ENCODE data around the gene SH3GL1. TPM values are rescaled to one million over a fixed set of nuclear protein-coding genes. Genes with fewer than 3 reads are reported as not detected.

The SH3GL1 gene
- polyA plus RNA-seq, 2 of the 4 experiments (the other 2 are of a cell fraction): 20.1 to 34.7 TPM

- DNase-seq (ENCODE audit: low read depth in 1 of 2, low spot score in 1 of 2): no peak
- H3K4me2 ChIP-seq: no peak overlapping the region
- H3K4me1 ChIP-seq: no peaks in the 10 kb centered on the region
- WGBS (ENCODE audit: missing lambda C conversion rate): 83% methylated on average over 19 of the region's 30 CpGs
- H3K9me3 ChIP-seq: no peaks in the 10 kb centered on the region
- no peak overlapping the region for H3K4me3 ChIP-seq
- no peak for ATAC-seq
- no peak for FAIRE-seq
- POLR2A ChIA-PET: no interaction called here
- no peak overlapping the region for H3K27ac ChIP-seq
- CTCF ChIA-PET: interaction anchor here (0.9 to 1.9 kb wide), 3 partner anchors 32 to 180 kb away, joined by 3 to 4 read pairs (median 3); no protein-coding TSS in a partner anchor
- TF ChIP-seq ATOH8 (CRISPR knock-in tag; IDR thresholded peaks at IDR 0.05; ENCODE audit: low read depth) (no peak), ESRRA (IDR thresholded peaks at IDR 0.05; ENCODE audit: borderline replicate concordance, low read length) (no peak), KDM5A (IDR thresholded peaks at IDR 0.05) (no peak), RFX5 (IDR thresholded peaks at IDR 0.05) (no peak), RARB (CRISPR knock-in tag; IDR thresholded peaks at IDR 0.05) (no peak), TP53 (CRISPR knock-in tag; IDR thresholded peaks at IDR 0.05) (no peak), HOXB5 (CRISPR knock-in tag; IDR thresholded peaks at IDR 0.05) (no peak), RAD21 (conservative IDR thresholded peaks at IDR 0.05 in 1 of 2, IDR thresholded peaks at IDR 0.05 in 1 of 2) (no peak), HOXA7 (CRISPR knock-in tag; IDR thresholded peaks at IDR 0.05) (no peak), CBX2 (IDR thresholded peaks at IDR 0.05; ENCODE audit: borderline replicate concordance, low read depth) (no peak), USF2 (IDR thresholded peaks at IDR 0.05) (no peak)
Measured at GRCh38 chr19:4448147-4448985, 48.0 kb upstream of the SH3GL1 start.

- no peaks in the 10 kb centered on the region for H3K9me3 ChIP-seq
- 94% methylated on average over 3 of the region's 28 CpGs for WGBS (ENCODE audit: missing lambda C conversion rate)
- TF ChIP-seq USF2 (IDR thresholded peaks at IDR 0.05) (no peak), JUNB (IDR thresholded peaks at IDR 0.05) (no peak), FOXS1 (CRISPR knock-in tag; IDR thresholded peaks at IDR 0.05) (no peak), MAZ (IDR thresholded peaks at IDR 0.05; ENCODE audit: borderline replicate concordance, low read depth, low read length) (no peak), EP300 (IDR thresholded peaks at IDR 0.05) (no peak), SREBF2 (IDR thresholded peaks at IDR 0.05) (no peak), HOXB5 (CRISPR knock-in tag; IDR thresholded peaks at IDR 0.05) (no peak), KDM5A (IDR thresholded peaks at IDR 0.05) (no peak), ZFP36 (IDR thresholded peaks at IDR 0.05; ENCODE audit: borderline replicate concordance, partially characterized antibody) (no peak), SMC3 (IDR thresholded peaks at IDR 0.05) (no peak), ZC3H11A (IDR thresholded peaks at IDR 0.05) (no peak), FOSB (CRISPR knock-in tag; IDR thresholded peaks at IDR 0.05) (no peak), TFCP2L1 (CRISPR knock-in tag; IDR thresholded peaks at IDR 0.05) (no peak), ESRRA (IDR thresholded peaks at IDR 0.05; ENCODE audit: borderline replicate concordance, low read length) (no peak), NPAS2 (CRISPR knock-in tag; IDR thresholded peaks at IDR 0.05; ENCODE audit: borderline replicate concordance) (no peak), MYC (IDR thresholded peaks at IDR 0.05; ENCODE audit: borderline replicate concordance, low read length) (no peak)
- DNase-seq (ENCODE audit: low read depth in 1 of 2, low spot score in 1 of 2): no peak
- ChIA-PET POLR2A (no interaction called here), CTCF (interaction anchor here (1.9 kb wide), 1 partner anchor 78 kb away, joined by 4 read pairs; no protein-coding TSS in a partner anchor)
- no peak overlapping the region for H3K27ac ChIP-seq
- FAIRE-seq: no peak
- no peak for ATAC-seq
- no peak overlapping the region for H3K4me2 ChIP-seq
- no peaks in the 10 kb centered on the region for H3K4me1 ChIP-seq
- H3K4me3 ChIP-seq: no peak overlapping the region
Measured at GRCh38 chr19:4447327-4448146, 47.2 kb upstream of the SH3GL1 start.
